Fibroblast of mammary gland (primary cell): ENCODE data around the gene COA5.

Experiments used
- DNase-seq: peaks from one replicate; pipeline ENCODE4 v3.0.0-alpha.2; 2010; ENCODE audit warnings: low read depth
- H3K4me3 ChIP-seq: 2 replicates; pipeline ENCODE4 v1.5.1; 2011; ENCODE audit warnings: low read depth, mild to moderate bottlenecking, low read length, moderate library complexity; ENCODE audit not compliant: control insufficient read depth
- CTCF ChIP-seq: conservative IDR thresholded peaks from 2 replicates; pipeline ENCODE4 v1.5.1; 2011; ENCODE audit warnings: low read depth, low read length, inconsistent platforms; ENCODE audit not compliant: control insufficient read depth, insufficient read depth

COA5 gene

GRCh38 chr2:98561902-98562695, 46.2 kb downstream of the COA5 start:
- TF ChIP-seq CTCF = no peak
- no peak for DNase-seq
- H3K4me3 ChIP-seq = no peak overlapping the region

GRCh38 chr2:98561018-98561417, 47.3 kb downstream of the COA5 start:
- H3K4me3 ChIP-seq = no peak overlapping the region
- no peak for TF ChIP-seq CTCF
- DNase-seq = no peak

DNA sequence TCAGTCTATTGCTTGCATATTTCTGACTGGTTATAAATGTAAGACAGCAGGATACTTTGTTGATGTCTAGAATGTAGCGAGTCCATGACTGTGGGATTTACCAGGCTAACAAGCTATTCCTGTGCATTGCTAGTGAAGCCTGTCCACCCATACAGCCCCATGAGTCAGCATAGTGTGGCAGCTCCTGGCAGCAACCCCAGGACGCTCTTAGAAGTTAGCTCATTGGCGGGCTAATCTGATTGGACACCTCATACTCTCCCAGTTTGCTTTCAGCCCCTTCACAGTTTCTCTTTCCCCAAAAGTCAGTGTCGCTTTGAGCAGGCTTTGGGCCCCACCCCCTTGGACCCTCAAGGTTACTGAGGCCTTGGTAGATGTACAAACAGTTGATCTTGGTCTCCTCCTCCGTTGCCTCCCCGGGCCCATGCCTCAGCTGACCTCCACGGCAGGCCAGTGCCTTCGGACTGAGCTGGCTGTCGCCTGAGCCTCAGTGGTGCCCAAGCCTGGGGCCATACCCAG, 48.0 kb downstream of the COA5 start:
- TF ChIP-seq CTCF = no peak
- H3K4me3 ChIP-seq = no peak overlapping the region
- DNase-seq = peak; percentile 92

GRCh38 chr2:98559581-98559980, 48.7 kb downstream of the COA5 start:
- no peak overlapping the region for H3K4me3 ChIP-seq
- TF ChIP-seq CTCF = no peak
- no peak for DNase-seq

DNA sequence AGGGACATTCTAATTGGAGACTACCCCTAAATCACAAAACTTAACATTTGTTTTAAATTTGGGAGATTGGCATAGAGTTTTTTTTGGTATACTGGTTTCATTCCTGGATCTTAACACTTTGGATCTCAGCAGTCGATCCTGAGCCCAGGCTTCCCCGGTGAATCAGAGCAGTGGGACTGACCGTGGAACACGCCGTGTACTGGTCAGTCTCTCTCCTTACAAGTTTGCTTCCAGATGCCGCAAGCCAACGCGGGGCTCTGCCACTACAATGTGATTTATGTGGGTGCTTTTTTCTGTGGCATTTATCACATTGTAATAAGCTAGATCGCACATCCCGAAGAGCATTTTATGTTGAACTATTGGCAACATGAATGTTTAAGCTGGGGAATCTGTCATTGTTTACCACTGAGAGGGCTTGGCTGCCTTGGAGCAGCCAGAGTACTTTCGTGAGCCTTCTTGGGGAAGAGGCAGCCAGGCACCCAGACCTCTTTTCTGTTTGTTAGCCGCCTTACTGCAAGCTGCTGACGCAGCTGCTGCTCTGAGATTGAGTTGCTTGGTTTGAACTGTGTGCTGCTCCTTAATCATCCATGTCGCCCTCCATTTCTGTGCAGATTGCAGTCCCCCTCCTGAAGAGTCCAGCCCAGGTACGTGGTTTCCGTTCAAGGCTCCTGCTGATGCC, 49.3 kb downstream of the COA5 start:
- H3K4me3 ChIP-seq = no peak overlapping the region
- no peak for TF ChIP-seq CTCF
- DNase-seq = peak; percentile 13

DNA sequence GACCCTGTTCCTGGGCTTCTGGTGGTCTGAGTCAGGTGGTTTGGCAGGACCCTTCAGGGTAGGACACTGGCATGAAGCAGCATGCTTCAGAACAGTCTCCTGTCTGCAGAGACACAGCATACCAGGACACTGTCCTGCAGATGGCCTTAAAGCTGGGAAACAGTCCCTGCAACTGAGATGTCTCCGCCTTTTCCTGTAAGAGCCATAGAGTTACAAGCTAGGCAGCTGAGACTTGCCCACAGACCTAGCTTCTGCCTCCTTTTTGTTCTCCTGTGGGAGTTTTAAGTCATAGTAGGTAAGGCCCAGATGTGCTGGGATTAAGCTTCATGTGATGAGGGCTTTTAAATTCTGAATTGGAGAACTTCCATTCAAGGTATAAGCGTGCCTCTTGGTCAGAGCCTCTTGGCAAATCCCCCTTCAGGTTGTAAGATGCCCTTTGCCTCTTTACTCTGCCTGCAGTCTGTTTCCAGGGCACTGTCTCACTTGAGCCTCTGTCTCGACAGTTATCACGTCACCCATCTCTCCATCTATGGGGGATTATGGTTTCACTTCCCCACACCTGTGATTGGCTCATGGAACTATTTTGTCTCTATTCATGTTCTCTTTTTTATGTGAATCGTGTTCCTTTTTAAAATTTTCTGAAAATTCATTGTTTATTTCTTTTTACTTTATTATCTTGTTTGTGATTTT, 51.8 kb downstream of the COA5 start:
- TF ChIP-seq CTCF = no peak
- H3K4me3 ChIP-seq = no peak overlapping the region
- no peak for DNase-seq
